ENCODE results near the gene CROT.

CROT gene

DNA sequence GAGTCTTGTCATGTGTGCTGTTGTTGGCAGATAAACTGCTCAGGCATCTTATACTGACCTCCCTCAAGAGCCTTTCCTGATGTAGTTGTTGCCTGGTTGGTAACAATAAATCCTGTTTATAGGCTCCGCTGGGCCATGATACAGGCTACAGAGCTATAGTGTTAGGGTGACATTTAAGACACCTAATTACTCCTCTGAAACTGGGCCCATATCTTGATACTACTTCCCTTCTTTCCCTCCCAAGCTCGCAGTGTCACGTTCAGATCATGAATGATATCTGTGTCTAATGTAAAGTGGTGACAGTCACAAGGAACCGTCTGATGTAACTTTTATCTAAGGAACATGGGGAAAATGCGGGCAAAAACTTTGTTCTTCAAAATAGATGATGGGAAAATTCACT lies 35.4 kb downstream of the CROT start:
- no peak overlapping the region for H3K4me3 ChIP-seq (ENCODE audit: low read depth, low read length)
- no peaks in the 10 kb centered on the region for H3K36me3 ChIP-seq (ENCODE audit: control insufficient read depth, insufficient read depth, low read length)
- no peak overlapping the region for H3K9ac ChIP-seq (ENCODE audit: low read depth, low read length)
- no peaks in the 10 kb centered on the region for H3K27me3 ChIP-seq (ENCODE audit: control insufficient read depth, insufficient read depth, low read length)
- no peaks in the 10 kb centered on the region for H3K4me1 ChIP-seq (ENCODE audit: control insufficient read depth, insufficient read depth, low read length)
- no peaks in the 10 kb centered on the region for H3K9me3 ChIP-seq (ENCODE audit: control insufficient read depth, insufficient read depth, low read length)

- Histone ChIP-seq H3K36me3 (ENCODE audit: control insufficient read depth, insufficient read depth, low read length) (peaks cover 2% of the 10 kb centered on the region), H3K9me3 (ENCODE audit: control insufficient read depth, insufficient read depth, low read length) (no peaks in the 10 kb centered on the region), H3K9ac (ENCODE audit: low read depth, low read length) (no peak overlapping the region), H3K27me3 (ENCODE audit: control insufficient read depth, insufficient read depth, low read length) (no peaks in the 10 kb centered on the region), H3K4me3 (ENCODE audit: low read depth, low read length) (no peak overlapping the region), H3K4me1 (ENCODE audit: control insufficient read depth, insufficient read depth, low read length) (no peaks in the 10 kb centered on the region)
Measured at GRCh38 chr7:87391020-87391701, 45.7 kb downstream of the CROT start.

DNA sequence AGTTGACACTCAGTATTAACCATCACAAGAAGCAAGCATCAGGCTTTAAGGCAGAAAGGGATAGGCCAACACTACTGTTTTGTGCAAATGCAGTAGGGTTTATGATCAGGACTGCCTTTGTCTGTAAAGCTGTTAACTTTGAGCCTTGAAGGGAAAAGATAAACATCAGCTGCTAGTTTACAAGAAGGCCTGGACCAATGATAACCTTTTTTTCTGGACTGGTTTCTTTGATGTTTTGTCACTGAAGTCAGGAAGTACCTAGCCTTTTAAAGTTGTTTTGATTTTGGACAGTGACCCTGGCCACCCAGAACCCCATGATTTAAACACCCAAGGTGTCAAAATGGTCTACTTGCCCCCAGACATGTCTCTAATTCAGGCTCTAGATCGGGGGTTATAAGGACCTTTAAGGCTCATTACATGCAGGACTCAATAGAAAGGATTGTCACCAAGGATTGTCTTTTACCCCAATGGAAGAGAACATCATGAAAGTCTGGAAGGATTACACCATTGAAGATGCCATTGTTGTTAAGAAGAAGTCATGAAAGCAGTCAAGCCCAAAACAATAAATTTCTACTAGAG lies 50.1 kb downstream of the CROT start:
- Histone ChIP-seq H3K4me3 (ENCODE audit: low read depth, low read length) (no peak overlapping the region), H3K36me3 (ENCODE audit: control insufficient read depth, insufficient read depth, low read length) (no peaks in the 10 kb centered on the region), H3K27me3 (ENCODE audit: control insufficient read depth, insufficient read depth, low read length) (no peaks in the 10 kb centered on the region), H3K4me1 (ENCODE audit: control insufficient read depth, insufficient read depth, low read length) (no peaks in the 10 kb centered on the region), H3K9ac (ENCODE audit: low read depth, low read length) (no peak overlapping the region), H3K9me3 (ENCODE audit: control insufficient read depth, insufficient read depth, low read length) (no peaks in the 10 kb centered on the region)

GRCh38 chr7:87398446-87398845 lies 53.0 kb downstream of the CROT start:
- Histone ChIP-seq H3K9ac (ENCODE audit: low read depth, low read length) (no peak overlapping the region), H3K4me1 (ENCODE audit: control insufficient read depth, insufficient read depth, low read length) (no peaks in the 10 kb centered on the region), H3K36me3 (ENCODE audit: control insufficient read depth, insufficient read depth, low read length) (no peaks in the 10 kb centered on the region), H3K9me3 (ENCODE audit: control insufficient read depth, insufficient read depth, low read length) (no peaks in the 10 kb centered on the region), H3K4me3 (ENCODE audit: low read depth, low read length) (no peak overlapping the region), H3K27me3 (ENCODE audit: control insufficient read depth, insufficient read depth, low read length) (no peaks in the 10 kb centered on the region)

DNA sequence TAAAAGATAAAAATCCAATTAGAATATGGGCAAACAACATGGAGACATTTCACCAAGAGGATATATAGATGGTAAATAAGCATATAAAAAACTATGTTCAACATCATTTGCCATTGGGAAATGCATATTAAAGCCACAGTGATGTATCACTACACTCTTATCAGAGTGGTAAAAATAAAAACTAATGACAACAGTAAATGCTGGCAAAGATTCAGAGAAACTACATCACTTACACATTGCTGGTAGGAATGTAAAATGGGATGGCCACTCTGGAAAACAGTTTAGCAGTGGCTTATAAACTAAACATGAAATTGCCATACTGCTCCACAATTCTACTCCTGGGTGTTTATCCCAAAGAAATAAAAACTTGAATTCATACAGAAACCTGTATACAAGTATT lies 59.2 kb downstream of the CROT start:
- Histone ChIP-seq H3K4me3 (ENCODE audit: low read depth, low read length) (no peak overlapping the region), H3K27me3 (ENCODE audit: control insufficient read depth, insufficient read depth, low read length) (no peaks in the 10 kb centered on the region), H3K9me3 (ENCODE audit: control insufficient read depth, insufficient read depth, low read length) (no peaks in the 10 kb centered on the region), H3K9ac (ENCODE audit: low read depth, low read length) (no peak overlapping the region), H3K36me3 (ENCODE audit: control insufficient read depth, insufficient read depth, low read length) (no peaks in the 10 kb centered on the region), H3K4me1 (ENCODE audit: control insufficient read depth, insufficient read depth, low read length) (no peaks in the 10 kb centered on the region)

GRCh38 chr7:87411186-87411585 lies 65.7 kb downstream of the CROT start:
- Histone ChIP-seq H3K27me3 (ENCODE audit: control insufficient read depth, insufficient read depth, low read length) (no peaks in the 10 kb centered on the region), H3K36me3 (ENCODE audit: control insufficient read depth, insufficient read depth, low read length) (no peaks in the 10 kb centered on the region), H3K4me1 (ENCODE audit: control insufficient read depth, insufficient read depth, low read length) (no peaks in the 10 kb centered on the region)

DNA sequence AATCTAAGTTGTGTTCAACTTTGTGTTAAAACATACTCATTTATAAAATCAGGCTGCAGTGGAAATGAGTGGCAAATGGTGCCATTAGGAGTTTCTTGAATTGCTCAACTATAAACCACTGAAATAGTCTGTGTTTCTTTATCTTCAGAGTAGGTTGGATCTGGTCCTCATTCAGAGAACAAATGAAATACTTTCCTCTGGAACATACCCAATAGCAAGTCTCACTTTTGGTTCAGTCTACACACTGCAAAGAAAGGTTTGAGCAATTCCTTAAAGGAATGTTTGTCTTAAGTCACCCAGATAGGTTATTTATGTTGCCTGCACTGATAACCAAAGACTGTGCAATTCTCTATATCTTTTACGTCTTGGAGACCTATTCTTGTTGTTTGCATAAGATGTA lies 67.6 kb downstream of the CROT start:
- Histone ChIP-seq H3K4me3 (ENCODE audit: low read depth, low read length) (no peak overlapping the region), H3K9me3 (ENCODE audit: control insufficient read depth, insufficient read depth, low read length) (no peaks in the 10 kb centered on the region), H3K27me3 (ENCODE audit: control insufficient read depth, insufficient read depth, low read length) (no peaks in the 10 kb centered on the region)

More at GRCh38 chr7:87411186-87411585, 65.7 kb downstream of the CROT start:
- Histone ChIP-seq H3K9ac (ENCODE audit: low read depth, low read length) (no peak overlapping the region), H3K9me3 (ENCODE audit: control insufficient read depth, insufficient read depth, low read length) (no peaks in the 10 kb centered on the region), H3K4me3 (ENCODE audit: low read depth, low read length) (no peak overlapping the region)

GRCh38 chr7:87413951-87414793 lies 68.7 kb downstream of the CROT start:
- Histone ChIP-seq H3K4me1 (ENCODE audit: control insufficient read depth, insufficient read depth, low read length) (no peaks in the 10 kb centered on the region), H3K36me3 (ENCODE audit: control insufficient read depth, insufficient read depth, low read length) (no peaks in the 10 kb centered on the region), H3K27me3 (ENCODE audit: control insufficient read depth, insufficient read depth, low read length) (no peaks in the 10 kb centered on the region), H3K4me3 (ENCODE audit: low read depth, low read length) (no peak overlapping the region), H3K9ac (ENCODE audit: low read depth, low read length) (no peak overlapping the region), H3K9me3 (ENCODE audit: control insufficient read depth, insufficient read depth, low read length) (no peaks in the 10 kb centered on the region)

More for the DNA sequence above, 67.6 kb downstream of the CROT start:
- no peaks in the 10 kb centered on the region for H3K36me3 ChIP-seq (ENCODE audit: control insufficient read depth, insufficient read depth, low read length)
- no peaks in the 10 kb centered on the region for H3K4me1 ChIP-seq (ENCODE audit: control insufficient read depth, insufficient read depth, low read length)
- no peak overlapping the region for H3K9ac ChIP-seq (ENCODE audit: low read depth, low read length)

DNA sequence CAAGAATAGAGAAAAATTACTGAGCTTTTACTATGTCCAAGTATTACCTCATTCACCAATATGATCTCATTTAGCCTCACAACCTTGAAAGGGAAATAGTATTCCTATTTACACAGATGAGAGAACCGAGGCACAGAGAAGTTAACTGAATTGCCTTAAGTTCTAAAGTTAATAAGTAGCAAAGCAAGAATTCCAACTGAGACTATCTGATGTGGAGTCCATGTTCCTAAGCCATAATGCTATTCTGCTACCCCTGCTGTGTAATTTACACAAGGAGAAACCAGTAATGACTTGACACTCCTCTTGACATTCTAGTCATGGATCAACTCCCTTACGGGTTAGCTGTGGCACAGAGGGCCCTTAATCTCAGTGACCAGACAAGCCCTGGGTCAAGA lies 69.3 kb downstream of the CROT start:
- no peaks in the 10 kb centered on the region for H3K27me3 ChIP-seq (ENCODE audit: control insufficient read depth, insufficient read depth, low read length)

GRCh38 chr7:87416682-87417587 lies 71.5 kb downstream of the CROT start:
- Histone ChIP-seq H3K36me3 (ENCODE audit: control insufficient read depth, insufficient read depth, low read length) (no peaks in the 10 kb centered on the region), H3K27me3 (ENCODE audit: control insufficient read depth, insufficient read depth, low read length) (no peaks in the 10 kb centered on the region), H3K9me3 (ENCODE audit: control insufficient read depth, insufficient read depth, low read length) (no peaks in the 10 kb centered on the region), H3K4me1 (ENCODE audit: control insufficient read depth, insufficient read depth, low read length) (no peaks in the 10 kb centered on the region), H3K9ac (ENCODE audit: low read depth, low read length) (no peak overlapping the region), H3K4me3 (ENCODE audit: low read depth, low read length) (no peak overlapping the region)

More for the DNA sequence above, 69.3 kb downstream of the CROT start:
- Histone ChIP-seq H3K4me1 (ENCODE audit: control insufficient read depth, insufficient read depth, low read length) (no peaks in the 10 kb centered on the region), H3K9ac (ENCODE audit: low read depth, low read length) (no peak overlapping the region), H3K9me3 (ENCODE audit: control insufficient read depth, insufficient read depth, low read length) (no peaks in the 10 kb centered on the region), H3K36me3 (ENCODE audit: control insufficient read depth, insufficient read depth, low read length) (no peaks in the 10 kb centered on the region), H3K4me3 (ENCODE audit: low read depth, low read length) (no peak overlapping the region)

DNA sequence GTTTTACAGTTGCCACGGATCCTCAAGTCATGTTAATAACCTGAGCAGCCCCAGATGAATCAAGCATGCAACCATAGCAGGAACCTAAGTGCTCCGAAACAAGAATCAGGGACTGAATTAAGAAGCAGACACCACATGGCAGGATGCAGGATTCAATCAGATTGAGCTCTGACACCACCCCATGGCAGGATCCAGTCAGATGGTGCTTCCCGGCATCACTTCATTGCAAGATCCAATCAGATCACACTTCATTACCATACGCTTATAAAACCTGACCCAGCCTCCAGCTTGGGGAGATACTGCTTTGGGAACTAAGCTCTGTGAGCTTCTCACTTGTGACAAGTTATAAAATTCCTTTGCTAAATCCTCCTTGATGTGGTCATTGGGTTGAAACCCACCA lies 74.7 kb downstream of the CROT start:
- no peaks in the 10 kb centered on the region for H3K4me1 ChIP-seq (ENCODE audit: control insufficient read depth, insufficient read depth, low read length)
- H3K9ac ChIP-seq (ENCODE audit: low read depth, low read length) = no peak overlapping the region
- no peaks in the 10 kb centered on the region for H3K36me3 ChIP-seq (ENCODE audit: control insufficient read depth, insufficient read depth, low read length)
- H3K4me3 ChIP-seq (ENCODE audit: low read depth, low read length) = no peak overlapping the region
- H3K9me3 ChIP-seq (ENCODE audit: control insufficient read depth, insufficient read depth, low read length) = no peaks in the 10 kb centered on the region
- no peaks in the 10 kb centered on the region for H3K27me3 ChIP-seq (ENCODE audit: control insufficient read depth, insufficient read depth, low read length)

Measured in iPS-15b (cell line).